ENCODE data around the gene EFCAB12. TPM values are rescaled to one million over a fixed set of nuclear protein-coding genes. Genes with fewer than 3 reads are reported as not detected.
"Not testable (repeated sequence)": the region's sequence is repeated elsewhere in the genome, so short reads cannot be mapped to it uniquely, and the experiment has no call there.

EFCAB12 gene
- total and polyA plus RNA-seq, 2 donors from 2014 or later, result 1.2 to 3.5 TPM

DNA sequence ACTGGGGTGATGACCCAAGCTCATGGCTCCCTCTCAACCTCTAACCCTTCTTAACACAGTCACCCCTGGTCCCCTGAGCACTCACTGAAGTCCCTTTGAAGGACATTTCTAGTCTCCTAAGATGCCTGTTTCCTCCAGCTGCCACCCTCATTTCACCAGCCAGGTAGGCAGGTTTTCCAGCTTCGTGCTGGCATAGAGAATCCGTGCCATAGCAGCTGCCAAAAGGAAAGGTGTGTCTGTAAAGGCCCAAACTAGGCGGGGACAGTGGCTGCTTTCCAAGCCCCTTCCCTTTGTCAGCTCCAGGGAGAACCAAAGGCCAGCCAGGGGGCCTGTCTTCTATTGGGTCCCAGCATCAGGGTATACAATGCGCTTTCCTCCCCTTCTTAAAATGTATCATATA, 36.9 kb downstream of the EFCAB12 start:
- DNase-seq; intact Hi-C loops (cut with DNase I); H3K4me3 ChIP-seq (ENCODE audit: low read length in 3 of 3); H3K9ac ChIP-seq (ENCODE audit: low read length in 3 of 3); H3K27ac ChIP-seq (ENCODE audit: low read depth in 2 of 2, low read length in 2 of 2); H3K27me3 ChIP-seq (ENCODE audit: control insufficient read depth, insufficient read depth, low read length); H3K9me3 ChIP-seq (ENCODE audit: control insufficient read depth in 2 of 3, insufficient read depth in 1 of 3, low read length in 3 of 3); H3K4me1 ChIP-seq (ENCODE audit: control insufficient read depth in 2 of 3, insufficient read depth in 2 of 3, low read depth in 1 of 3, low read length in 3 of 3); FAIRE-seq: not testable (repeated sequence)
- peaks cover 0 to 36% (median 16%) of the 10 kb centered on the region in 3 donors for H3K36me3 ChIP-seq (ENCODE audit: control insufficient read depth in 2 of 3, insufficient read depth in 3 of 3, low read length in 3 of 3)

DNA sequence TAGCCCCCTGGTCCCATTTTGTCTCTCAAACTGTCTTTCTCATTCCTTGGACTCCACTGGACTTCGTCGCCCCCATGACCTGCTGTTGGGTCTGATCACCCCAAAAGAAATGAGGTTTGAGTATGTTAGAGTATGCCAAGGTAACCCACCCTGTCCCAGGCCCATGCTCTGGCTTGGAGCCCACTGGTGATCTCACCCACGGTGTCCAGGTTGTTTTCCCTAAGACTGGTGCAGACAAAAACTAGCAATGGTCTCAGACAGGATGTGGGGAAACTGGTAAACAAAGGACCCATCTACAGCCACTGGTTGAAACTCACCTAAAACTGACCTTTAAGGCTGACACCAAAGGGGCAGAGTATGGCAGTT, 38.9 kb downstream of the EFCAB12 start:
- Histone ChIP-seq H3K36me3 (ENCODE audit: control insufficient read depth in 2 of 3, insufficient read depth in 3 of 3, low read length in 3 of 3) (peaks cover 0 to 32% (median 16%) of the 10 kb centered on the region in 3 donors), H3K4me3 (ENCODE audit: low read length in 3 of 3) (no peak overlapping the region), H3K27ac (ENCODE audit: low read depth in 2 of 2, low read length in 2 of 2) (peak overlapping the region in 1 of 2 donors; percentile 32), H3K9ac (ENCODE audit: low read length in 3 of 3) (no peak overlapping the region), H3K4me1 (ENCODE audit: control insufficient read depth in 2 of 3, insufficient read depth in 2 of 3, low read depth in 1 of 3, low read length in 3 of 3) (peaks cover 0 to 2% (median 0%) of the 10 kb centered on the region in 3 donors), H3K27me3 (ENCODE audit: control insufficient read depth, insufficient read depth, low read length) (no peaks in the 10 kb centered on the region), H3K9me3 (ENCODE audit: control insufficient read depth in 2 of 3, insufficient read depth in 1 of 3, low read length in 3 of 3) (no peaks in the 10 kb centered on the region)
- TF ChIP-seq, protein P1, sequence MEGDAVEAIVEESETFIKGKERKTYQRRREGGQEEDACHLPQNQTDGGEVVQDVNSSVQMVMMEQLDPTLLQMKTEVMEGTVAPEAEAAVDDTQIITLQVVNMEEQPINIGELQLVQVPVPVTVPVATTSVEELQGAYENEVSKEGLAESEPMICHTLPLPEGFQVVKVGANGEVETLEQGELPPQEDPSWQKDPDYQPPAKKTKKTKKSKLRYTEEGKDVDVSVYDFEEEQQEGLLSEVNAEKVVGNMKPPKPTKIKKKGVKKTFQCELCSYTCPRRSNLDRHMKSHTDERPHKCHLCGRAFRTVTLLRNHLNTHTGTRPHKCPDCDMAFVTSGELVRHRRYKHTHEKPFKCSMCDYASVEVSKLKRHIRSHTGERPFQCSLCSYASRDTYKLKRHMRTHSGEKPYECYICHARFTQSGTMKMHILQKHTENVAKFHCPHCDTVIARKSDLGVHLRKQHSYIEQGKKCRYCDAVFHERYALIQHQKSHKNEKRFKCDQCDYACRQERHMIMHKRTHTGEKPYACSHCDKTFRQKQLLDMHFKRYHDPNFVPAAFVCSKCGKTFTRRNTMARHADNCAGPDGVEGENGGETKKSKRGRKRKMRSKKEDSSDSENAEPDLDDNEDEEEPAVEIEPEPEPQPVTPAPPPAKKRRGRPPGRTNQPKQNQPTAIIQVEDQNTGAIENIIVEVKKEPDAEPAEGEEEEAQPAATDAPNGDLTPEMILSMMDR (IDR thresholded peaks at IDR 0.05; ENCODE audit: borderline replicate concordance, extremely low read depth, insufficient read depth), result no peak
- DNase-seq, result no peak
- no peak for FAIRE-seq
- intact Hi-C loops (cut with DNase I), result no loop called here

DNA sequence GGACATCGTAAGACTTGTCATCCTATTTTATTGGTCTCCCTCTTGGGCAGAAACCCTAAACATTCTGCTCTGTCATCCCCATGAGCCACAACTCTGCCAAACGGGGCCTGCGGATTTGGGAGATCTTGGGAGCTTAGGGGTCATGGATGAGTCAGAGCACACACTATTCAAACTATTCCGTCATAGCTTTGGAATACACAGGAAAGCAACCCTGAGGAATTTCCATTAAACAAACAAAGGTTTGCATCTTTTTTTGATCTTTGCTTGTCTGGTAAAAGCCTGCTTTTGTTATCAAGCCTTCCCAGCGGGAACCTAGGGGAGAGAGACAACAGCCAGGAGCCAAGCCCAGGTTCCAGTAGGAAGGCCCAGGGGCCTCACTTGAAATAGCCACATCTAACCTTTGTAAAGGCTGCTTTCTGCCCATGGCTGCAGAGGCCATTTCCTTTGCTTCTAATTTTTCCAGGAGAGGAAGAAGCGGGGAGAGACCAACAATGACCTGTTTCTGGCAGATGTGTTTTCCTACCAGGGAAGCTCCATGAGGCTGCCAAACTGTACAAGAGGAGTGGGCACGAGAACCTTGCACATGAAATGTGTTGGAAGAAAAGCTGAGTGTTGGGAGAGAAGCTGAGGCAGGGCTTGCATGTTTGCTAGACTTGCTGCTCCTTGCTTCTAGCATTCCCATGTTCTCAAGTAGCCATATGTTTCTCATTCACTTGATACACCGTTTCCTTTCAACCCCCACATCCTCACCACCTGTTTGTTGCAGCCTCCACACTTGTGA, 39.5 kb downstream of the EFCAB12 start:
- intact Hi-C loops (cut with DNase I); H3K4me3 ChIP-seq (ENCODE audit: low read length in 3 of 3); FAIRE-seq; H3K9ac ChIP-seq (ENCODE audit: low read length in 3 of 3); DNase-seq; H3K4me1 ChIP-seq (ENCODE audit: control insufficient read depth in 2 of 3, insufficient read depth in 2 of 3, low read depth in 1 of 3, low read length in 3 of 3); H3K9me3 ChIP-seq (ENCODE audit: control insufficient read depth in 2 of 3, insufficient read depth in 1 of 3, low read length in 3 of 3); H3K27me3 ChIP-seq (ENCODE audit: control insufficient read depth, insufficient read depth, low read length): not testable (repeated sequence)
- Histone ChIP-seq H3K27ac (ENCODE audit: low read depth in 2 of 2, low read length in 2 of 2) (peak overlapping the region; percentile 32 to 53), H3K36me3 (ENCODE audit: control insufficient read depth in 2 of 3, insufficient read depth in 3 of 3, low read length in 3 of 3) (peaks cover 0 to 32% (median 16%) of the 10 kb centered on the region in 3 donors)

DNA sequence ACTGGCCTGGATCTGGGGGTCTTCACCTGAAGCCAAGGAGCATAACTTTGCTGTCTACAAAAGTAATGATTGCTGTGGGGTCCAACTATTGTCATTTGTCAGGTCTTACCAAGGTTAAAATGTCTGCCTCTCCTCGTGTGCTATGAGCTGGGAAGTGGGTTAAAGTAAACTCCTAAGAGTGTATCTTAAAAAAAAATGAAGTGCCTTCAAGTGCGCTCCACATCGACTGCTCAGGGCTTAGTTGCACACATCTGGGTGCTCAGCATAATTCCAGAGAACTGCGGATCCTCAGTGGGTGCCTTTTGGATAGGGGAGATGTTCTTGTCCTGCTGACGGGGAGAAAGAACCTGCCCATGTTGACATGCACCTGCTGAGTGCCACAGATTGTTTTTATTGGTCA, 40.9 kb downstream of the EFCAB12 start:
- Histone ChIP-seq H3K4me1 (ENCODE audit: control insufficient read depth in 2 of 3, insufficient read depth in 2 of 3, low read depth in 1 of 3, low read length in 3 of 3) (peaks cover 0 to 2% (median 0%) of the 10 kb centered on the region in 3 donors), H3K27ac (ENCODE audit: low read depth in 2 of 2, low read length in 2 of 2) (no peak overlapping the region), H3K36me3 (ENCODE audit: control insufficient read depth in 2 of 3, insufficient read depth in 3 of 3, low read length in 3 of 3) (peaks cover 0 to 26% (median 12%) of the 10 kb centered on the region in 3 donors), H3K9ac (ENCODE audit: low read length in 3 of 3) (no peak overlapping the region), H3K27me3 (ENCODE audit: control insufficient read depth, insufficient read depth, low read length) (no peaks in the 10 kb centered on the region), H3K9me3 (ENCODE audit: control insufficient read depth in 2 of 3, insufficient read depth in 1 of 3, low read length in 3 of 3) (no peaks in the 10 kb centered on the region), H3K4me3 (ENCODE audit: low read length in 3 of 3) (no peak overlapping the region)
- TF ChIP-seq, protein P1 (IDR thresholded peaks at IDR 0.05; ENCODE audit: borderline replicate concordance, extremely low read depth, insufficient read depth), result no peak
- FAIRE-seq, result no peak
- DNase-seq, result no peak
- intact Hi-C loops (cut with DNase I), result no loop called here

All from kidney (tissue), 14 donors.